ENCODE measurements around the gene FGF14. TPM values are rescaled to one million over a fixed set of nuclear protein-coding genes. Genes with fewer than 3 reads are reported as not detected.

Gene FGF14
- total RNA-seq, 2 donors from 2014 or later: under 0.01 to 0.28 TPM

DNA sequence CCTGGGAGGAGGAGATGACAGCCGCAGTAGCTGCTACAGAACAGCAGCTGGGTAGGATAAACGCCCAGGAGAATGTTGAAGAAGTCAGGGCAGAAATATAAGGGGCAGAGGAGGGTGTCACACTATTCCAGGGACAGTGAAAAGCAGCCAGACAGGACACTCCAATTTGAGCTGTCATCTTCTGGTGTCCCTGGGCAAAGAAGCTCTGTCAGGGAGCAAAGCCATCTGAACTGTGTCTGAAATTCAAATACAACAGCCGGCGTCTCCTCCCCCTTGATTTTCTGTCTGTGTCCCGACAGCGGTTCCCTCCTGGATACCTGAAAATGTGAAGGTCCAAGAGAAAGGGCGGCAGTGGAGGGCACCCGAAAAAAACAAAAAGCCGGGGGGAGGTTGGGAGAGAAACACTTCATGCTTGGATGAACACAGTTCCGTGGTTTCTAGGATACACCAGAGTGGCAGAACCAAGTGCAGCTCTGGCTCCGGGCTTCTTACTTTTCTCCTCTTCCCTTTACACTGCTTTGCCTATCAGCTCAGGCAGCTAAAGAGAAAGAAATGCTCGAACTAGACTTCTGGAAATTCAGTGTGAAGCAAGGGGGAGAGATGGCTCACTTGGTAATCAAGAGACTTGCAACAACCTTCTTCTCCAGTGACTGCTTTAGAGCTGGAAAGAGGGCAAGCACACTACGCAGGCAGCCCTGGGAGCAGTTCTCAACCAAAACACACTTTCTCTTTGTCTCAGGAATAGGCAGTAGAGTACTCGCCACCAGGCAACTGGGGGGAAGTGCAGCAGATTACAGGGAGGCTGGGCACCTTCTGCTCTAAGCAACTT lies 483.8 kb downstream of the FGF14 start:
- no peaks in the 10 kb centered on the region for H3K9me3 ChIP-seq
- 13% methylated on average over 14 of the region's 14 CpGs for WGBS
- H3K36me3 ChIP-seq: no peaks in the 10 kb centered on the region
- TF ChIP-seq, protein P1, sequence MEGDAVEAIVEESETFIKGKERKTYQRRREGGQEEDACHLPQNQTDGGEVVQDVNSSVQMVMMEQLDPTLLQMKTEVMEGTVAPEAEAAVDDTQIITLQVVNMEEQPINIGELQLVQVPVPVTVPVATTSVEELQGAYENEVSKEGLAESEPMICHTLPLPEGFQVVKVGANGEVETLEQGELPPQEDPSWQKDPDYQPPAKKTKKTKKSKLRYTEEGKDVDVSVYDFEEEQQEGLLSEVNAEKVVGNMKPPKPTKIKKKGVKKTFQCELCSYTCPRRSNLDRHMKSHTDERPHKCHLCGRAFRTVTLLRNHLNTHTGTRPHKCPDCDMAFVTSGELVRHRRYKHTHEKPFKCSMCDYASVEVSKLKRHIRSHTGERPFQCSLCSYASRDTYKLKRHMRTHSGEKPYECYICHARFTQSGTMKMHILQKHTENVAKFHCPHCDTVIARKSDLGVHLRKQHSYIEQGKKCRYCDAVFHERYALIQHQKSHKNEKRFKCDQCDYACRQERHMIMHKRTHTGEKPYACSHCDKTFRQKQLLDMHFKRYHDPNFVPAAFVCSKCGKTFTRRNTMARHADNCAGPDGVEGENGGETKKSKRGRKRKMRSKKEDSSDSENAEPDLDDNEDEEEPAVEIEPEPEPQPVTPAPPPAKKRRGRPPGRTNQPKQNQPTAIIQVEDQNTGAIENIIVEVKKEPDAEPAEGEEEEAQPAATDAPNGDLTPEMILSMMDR (IDR thresholded peaks at IDR 0.05): no peak
- no peak for TF ChIP-seq POLR2A (IDR thresholded peaks at IDR 0.05)
- TF ChIP-seq POLR2AphosphoS5 (IDR thresholded peaks at IDR 0.05): no peak
- no peak overlapping the region for H3K27ac ChIP-seq
- intact Hi-C loops (cut with DNase I): no loop called here
- H3K4me1 ChIP-seq (replicated peaks): no peaks in the 10 kb centered on the region
- no peak overlapping the region for H3K4me3 ChIP-seq
- no peak for DNase-seq (ENCODE audit: low spot score)
- peaks cover 22% of the 10 kb centered on the region for H3K27me3 ChIP-seq (replicated peaks; ENCODE audit: insufficient read depth)

DNA sequence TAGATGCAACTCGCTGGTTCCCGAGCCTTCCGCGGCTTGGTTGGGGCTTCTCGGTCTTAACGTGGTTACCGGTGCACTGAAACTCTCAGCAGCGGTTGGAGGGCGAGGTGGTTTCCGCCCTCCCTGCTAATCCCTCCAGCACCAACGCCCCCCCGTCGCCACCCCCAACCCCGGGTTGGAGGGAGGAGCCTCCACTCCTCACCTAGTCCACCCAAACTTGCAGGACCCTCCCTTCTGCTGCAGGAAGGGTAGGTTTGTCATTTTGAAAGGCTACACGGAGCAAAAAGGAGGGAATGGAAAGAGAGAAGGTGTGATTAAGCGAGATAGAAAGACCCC lies 484.4 kb downstream of the FGF14 start:
- Histone ChIP-seq H3K27me3 (replicated peaks; ENCODE audit: insufficient read depth) (peaks cover 22% of the 10 kb centered on the region), H3K4me3 (no peak overlapping the region), H3K9me3 (no peaks in the 10 kb centered on the region), H3K36me3 (no peaks in the 10 kb centered on the region), H3K4me1 (replicated peaks) (no peaks in the 10 kb centered on the region), H3K27ac (no peak overlapping the region)
- DNase-seq (ENCODE audit: low spot score): no peak
- 3% methylated on average over 16 of the region's 16 CpGs for WGBS
- intact Hi-C loops (cut with DNase I): no loop called here
- no peak for TF ChIP-seq POLR2AphosphoS5 (IDR thresholded peaks at IDR 0.05)
- no peak for TF ChIP-seq POLR2A (IDR thresholded peaks at IDR 0.05)
- TF ChIP-seq, protein P1 (IDR thresholded peaks at IDR 0.05): no peak

- TF ChIP-seq, protein P1 (IDR thresholded peaks at IDR 0.05): no peak
- TF ChIP-seq POLR2A (IDR thresholded peaks at IDR 0.05) (no peak), POLR2AphosphoS5 (IDR thresholded peaks at IDR 0.05) (no peak)
- 2% methylated on average over 71 of the region's 73 CpGs for WGBS
- no peak for DNase-seq (ENCODE audit: low spot score)
These were observed 484.9 kb downstream of the FGF14 start for GRCh38 chr13:101916775-101917474.

DNA sequence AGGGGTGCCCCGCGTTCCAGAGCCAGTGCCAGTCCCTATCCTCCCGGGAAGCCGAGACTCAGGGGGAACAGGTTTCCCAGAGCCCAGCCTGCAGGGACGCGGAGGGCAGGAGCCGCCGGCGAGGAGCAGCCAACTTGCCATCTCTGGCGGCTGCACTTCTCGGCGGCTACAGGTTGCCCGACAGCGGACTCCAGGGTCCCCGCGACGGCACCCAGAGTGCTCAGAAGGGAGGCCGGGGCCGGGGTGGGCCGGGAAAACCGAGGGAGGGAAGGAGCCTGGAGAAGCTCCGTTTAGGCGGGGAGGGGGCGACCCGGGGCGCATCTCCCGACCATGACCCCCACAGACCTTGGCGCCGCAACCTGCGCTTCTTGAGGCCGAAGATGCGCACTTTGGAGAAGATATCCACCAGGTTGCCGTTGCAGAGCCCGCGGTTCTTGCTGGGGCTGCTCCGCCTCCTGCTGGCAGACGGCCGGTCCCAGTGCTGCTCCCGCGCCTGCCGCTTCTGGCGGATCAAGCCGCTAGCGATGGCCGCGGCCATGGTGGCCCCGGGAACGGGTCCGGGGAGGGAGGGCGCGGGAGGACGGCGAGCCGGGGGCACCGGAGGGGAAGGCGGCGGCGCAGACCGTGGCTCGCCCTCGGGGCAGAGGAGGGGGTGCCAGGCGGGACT lies 485.6 kb downstream of the FGF14 start:
- intact Hi-C loops (cut with DNase I): no loop called here
- Histone ChIP-seq H3K9me3 (no peaks in the 10 kb centered on the region), H3K36me3 (no peaks in the 10 kb centered on the region), H3K4me1 (replicated peaks) (no peaks in the 10 kb centered on the region), H3K27me3 (replicated peaks; ENCODE audit: insufficient read depth) (peaks cover 22% of the 10 kb centered on the region), H3K4me3 (no peak overlapping the region), H3K27ac (no peak overlapping the region)
- WGBS: 3% methylated on average over 45 of the region's 62 CpGs
- TF ChIP-seq POLR2A (IDR thresholded peaks at IDR 0.05) (no peak), POLR2AphosphoS5 (IDR thresholded peaks at IDR 0.05) (no peak)
- TF ChIP-seq, protein P1 (IDR thresholded peaks at IDR 0.05): no peak
- DNase-seq (ENCODE audit: low spot score): no peak

More at GRCh38 chr13:101916775-101917474, 484.9 kb downstream of the FGF14 start:
- Histone ChIP-seq H3K9me3 (no peaks in the 10 kb centered on the region), H3K27me3 (replicated peaks; ENCODE audit: insufficient read depth) (peaks cover 22% of the 10 kb centered on the region), H3K4me1 (replicated peaks) (no peaks in the 10 kb centered on the region), H3K27ac (no peak overlapping the region), H3K36me3 (no peaks in the 10 kb centered on the region), H3K4me3 (no peak overlapping the region)
- intact Hi-C loops (cut with DNase I): no loop called here
